Neutrophil (primary cell): ENCODE results near the gene ETFRF1.

Experiments used
- H3K27ac ChIP-seq: fragments of 200-600 bp; sonication (generic); 2 replicates; pipeline ENCODE4 v1.5.1; 2016; ENCODE audit warnings: mild to moderate bottlenecking, moderate library complexity
- H3K27me3 ChIP-seq: fragments of 200-600 bp; sonication (generic); 2 replicates; pipeline ENCODE4 v1.6.0; 2016; ENCODE audit warnings: mild to moderate bottlenecking
- H3K36me3 ChIP-seq: fragments of 200-600 bp; sonication (generic); 2 replicates; pipeline ENCODE4 v1.5.1; 2017
- H3K4me1 ChIP-seq, 2 experiments: fragments of 200-600 bp in 1 of 2; sonication (generic) in 1 of 2; 1 replicate in 1 of 2; 2 replicates in 1 of 2; pipeline versions ENCODE4 v1.5.1 to v1.6.1; 2013 to 2016; ENCODE audit warnings: low read depth in 1 of 2, low read length in 1 of 2, mild to moderate bottlenecking in 1 of 2, moderate library complexity in 1 of 2; ENCODE audit not compliant: control insufficient read depth in 1 of 2, insufficient read depth in 1 of 2
- H3K4me3 ChIP-seq, 2 experiments: fragments of 200-600 bp in 1 of 2; sonication (generic) in 1 of 2; 1 replicate in 1 of 2; 2 replicates in 1 of 2; pipeline ENCODE4 v1.5.1; 2013 to 2016; ENCODE audit warnings: low read depth in 1 of 2, low read length in 1 of 2, mild to moderate bottlenecking in 1 of 2, moderate library complexity in 1 of 2
- H3K9me3 ChIP-seq: fragments of 200-600 bp; sonication (generic); 2 replicates; pipeline ENCODE4 v1.5.1; 2016
- TF ChIP-seq, protein P1 (sequence below): fragments of 200-600 bp; sonication (generic); IDR thresholded peaks from 2 replicates; pipeline ENCODE4 v1.5.1; 2016; ENCODE audit warnings: antibody characterized with exemption

ETFRF1 gene

GRCh38 chr12:25195056-25195971 lies at the start of gene ETFRF1, which contains the start of gene DNAI7:
ETFRF1 (plus strand) TSS chr12:25195237; CDS start chr12:25203957, 8,720 bp downstream.
DNAI7 (minus strand) TSS chr12:25195160; CDS start chr12:25195078, 82 bp downstream.
- no peaks in the 10 kb centered on the region for H3K27me3 ChIP-seq
- H3K27ac ChIP-seq = peak within 1 kb of the TSS; percentile 82
- no peaks in the 10 kb centered on the region for H3K36me3 ChIP-seq
- H3K4me1 ChIP-seq = peaks cover 14 to 18% of the 10 kb centered on the region in 2 experiments
- TF ChIP-seq, protein P1, sequence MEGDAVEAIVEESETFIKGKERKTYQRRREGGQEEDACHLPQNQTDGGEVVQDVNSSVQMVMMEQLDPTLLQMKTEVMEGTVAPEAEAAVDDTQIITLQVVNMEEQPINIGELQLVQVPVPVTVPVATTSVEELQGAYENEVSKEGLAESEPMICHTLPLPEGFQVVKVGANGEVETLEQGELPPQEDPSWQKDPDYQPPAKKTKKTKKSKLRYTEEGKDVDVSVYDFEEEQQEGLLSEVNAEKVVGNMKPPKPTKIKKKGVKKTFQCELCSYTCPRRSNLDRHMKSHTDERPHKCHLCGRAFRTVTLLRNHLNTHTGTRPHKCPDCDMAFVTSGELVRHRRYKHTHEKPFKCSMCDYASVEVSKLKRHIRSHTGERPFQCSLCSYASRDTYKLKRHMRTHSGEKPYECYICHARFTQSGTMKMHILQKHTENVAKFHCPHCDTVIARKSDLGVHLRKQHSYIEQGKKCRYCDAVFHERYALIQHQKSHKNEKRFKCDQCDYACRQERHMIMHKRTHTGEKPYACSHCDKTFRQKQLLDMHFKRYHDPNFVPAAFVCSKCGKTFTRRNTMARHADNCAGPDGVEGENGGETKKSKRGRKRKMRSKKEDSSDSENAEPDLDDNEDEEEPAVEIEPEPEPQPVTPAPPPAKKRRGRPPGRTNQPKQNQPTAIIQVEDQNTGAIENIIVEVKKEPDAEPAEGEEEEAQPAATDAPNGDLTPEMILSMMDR = peak; percentile 32
- H3K9me3 ChIP-seq = no peaks in the 10 kb centered on the region
- peak within 1 kb of the TSS; percentile 75 to 84 for H3K4me3 ChIP-seq

DNA sequence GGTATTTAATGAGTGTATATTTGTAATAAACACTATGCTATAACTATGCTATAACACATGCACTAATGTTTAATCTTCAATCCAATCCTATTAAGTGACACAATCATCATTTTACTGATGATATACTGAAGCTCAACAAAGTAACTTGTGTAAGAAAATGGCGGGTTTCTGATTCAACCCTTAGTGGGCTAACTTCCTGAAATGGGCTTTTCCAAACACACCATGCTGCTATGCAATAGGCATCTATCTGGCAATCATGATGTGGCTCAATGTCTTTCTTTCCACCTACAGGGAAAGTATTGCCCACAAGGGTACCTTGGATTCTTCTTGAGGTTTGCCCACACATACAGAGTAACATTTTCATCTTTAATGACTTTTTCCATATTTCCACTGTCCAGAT lies 48.4 kb upstream of the ETFRF1 start:
- H3K4me3 ChIP-seq = no peak overlapping the region
- no peak overlapping the region for H3K27ac ChIP-seq
- no peaks in the 10 kb centered on the region for H3K27me3 ChIP-seq
- H3K9me3 ChIP-seq = no peaks in the 10 kb centered on the region
- H3K36me3 ChIP-seq = no peaks in the 10 kb centered on the region
- H3K4me1 ChIP-seq = peaks cover 3 to 10% of the 10 kb centered on the region in 2 experiments
- TF ChIP-seq, protein P1 = no peak

- H3K27ac ChIP-seq = no peak overlapping the region
Observed at GRCh38 chr12:25151476-25151875, 43.6 kb upstream of the ETFRF1 start.

DNA sequence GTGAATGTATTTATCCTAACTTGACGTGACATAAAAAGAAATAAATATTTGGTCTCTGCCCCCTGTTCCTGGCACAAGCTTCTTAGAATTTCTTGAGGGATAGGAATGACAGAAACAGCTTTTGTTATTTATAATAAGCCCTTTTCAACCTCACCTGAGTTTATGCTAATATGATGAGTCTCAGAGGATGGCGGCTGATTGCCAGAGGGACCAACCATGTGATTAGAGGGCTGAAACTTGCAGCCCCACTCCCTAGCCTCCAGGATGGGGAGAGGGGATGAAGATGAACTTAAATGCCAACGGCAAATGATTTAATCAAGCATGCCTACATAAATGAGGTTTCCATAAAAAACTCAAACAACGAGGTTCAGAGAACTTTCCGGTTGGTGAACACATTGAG lies 43.0 kb upstream of the ETFRF1 start:
- TF ChIP-seq, protein P1 = no peak
- Histone ChIP-seq H3K4me1 (peaks cover 4 to 7% of the 10 kb centered on the region in 2 experiments), H3K36me3 (no peaks in the 10 kb centered on the region), H3K9me3 (no peaks in the 10 kb centered on the region), H3K27ac (no peak overlapping the region), H3K27me3 (no peaks in the 10 kb centered on the region), H3K4me3 (no peak overlapping the region)

More at GRCh38 chr12:25151476-25151875, 43.6 kb upstream of the ETFRF1 start:
- TF ChIP-seq, protein P1 = no peak
- Histone ChIP-seq H3K36me3 (no peaks in the 10 kb centered on the region), H3K4me3 (no peak overlapping the region), H3K27me3 (no peaks in the 10 kb centered on the region), H3K9me3 (no peaks in the 10 kb centered on the region), H3K4me1 (peaks cover 5 to 13% of the 10 kb centered on the region in 2 experiments)

GRCh38 chr12:25155022-25155576 lies 39.9 kb upstream of the ETFRF1 start:
- Histone ChIP-seq H3K27ac (no peak overlapping the region), H3K4me3 (no peak overlapping the region), H3K4me1 (peaks cover 3 to 4% of the 10 kb centered on the region in 2 experiments), H3K27me3 (no peaks in the 10 kb centered on the region), H3K36me3 (no peaks in the 10 kb centered on the region), H3K9me3 (no peaks in the 10 kb centered on the region)
- TF ChIP-seq, protein P1 = peak; percentile 44
